ENCODE measurements around the gene TMEM247. TPM values are rescaled to one million over a fixed set of nuclear protein-coding genes. Genes with fewer than 3 reads are reported as not detected.

Gene TMEM247
- total and polyA plus RNA-seq, 10 of the 15 experiments (the other 5 are each of a cell fraction or from before 2014, with no cell fraction given), result not detected

- H3K79me2 ChIP-seq (ENCODE audit: control insufficient read depth, insufficient read depth, low read length), result no peaks in the 10 kb centered on the region
- ATAC-seq (no peak), DNase-seq (ENCODE audit: low read depth, low spot score) (no peak), FAIRE-seq (no peak)
- no peaks in the 10 kb centered on the region; the same call in 2 of the 3 replicates for H3K9me3 ChIP-seq (replicated peaks; ENCODE audit: control insufficient read depth, insufficient read depth, low read length)
- no peak overlapping the region for H3K4me3 ChIP-seq
- in situ Hi-C loops (cut with MboI) (no loop called here), intact Hi-C loops (cut with micrococcal nuclease; ENCODE audit: unreplicated experiment) (no loop called here)
- no TSS peak for BruUV-seq (replicated peaks)
- no peaks in the 10 kb centered on the region for H3K27me3 ChIP-seq (replicated peaks in 1 of 2; ENCODE audit: control insufficient read depth in 2 of 2, insufficient read depth in 2 of 2, low read length in 1 of 2)
- no peaks in the 10 kb centered on the region for H3K36me3 ChIP-seq (ENCODE audit: control insufficient read depth in 2 of 2, insufficient read depth in 2 of 2, low read length in 1 of 2)
- RAD21 ChIA-PET (ENCODE audit: unreplicated experiment), result interaction anchor here (1.0 to 3.4 kb wide), 3 partner anchors 10 to 13 kb away, joined by 3 to 15 read pairs (median 4); no protein-coding TSS in a partner anchor
- WGBS (ENCODE audit: insufficient coverage, insufficient replicate concordance, low lambda C conversion rate, missing lambda C conversion rate), result 78% methylated on average over 19 of the region's 24 CpGs
- H2AFZ ChIP-seq (ENCODE audit: control insufficient read depth, low read depth, low read length), result no peak overlapping the region
- H3K4me2 ChIP-seq (ENCODE audit: control insufficient read depth, insufficient read depth), result no peak overlapping the region
- H3K9ac ChIP-seq (ENCODE audit: control insufficient read depth, insufficient read depth, low read length), result no peak overlapping the region
- POLR2A ChIA-PET, result interaction anchor here (0.7 to 2.7 kb wide), 2 partner anchors 12 to 461 kb away, joined by 3 to 14 read pairs; no protein-coding TSS in a partner anchor
- CTCF ChIA-PET, result interaction anchor here (0.8 to 1.6 kb wide), 4 partner anchors 12 to 122 kb away, joined by 3 to 6 read pairs (median 4); no protein-coding TSS in a partner anchor
- H4K20me1 ChIP-seq (ENCODE audit: control insufficient read depth, insufficient read depth), result no peaks in the 10 kb centered on the region; the same call in 1 of the 2 replicates
- H3K4me1 ChIP-seq (ENCODE audit: control insufficient read depth, insufficient read depth, low read length), result peaks cover 15% of the 10 kb centered on the region
- TF ChIP-seq ZNF24 (IDR thresholded peaks at IDR 0.05) (no peak), POU2F2 (IDR thresholded peaks at IDR 0.05; ENCODE audit: borderline replicate concordance, low read depth, low read length) (no peak), ZBTB33 (IDR thresholded peaks at IDR 0.05) (no peak), SIX5 (IDR thresholded peaks at IDR 0.05; ENCODE audit: low read depth, low read length, severe bottlenecking) (no peak), ASH2L (IDR thresholded peaks at IDR 0.05; ENCODE audit: borderline replicate concordance, low read depth) (no peak), ZNF207 (IDR thresholded peaks at IDR 0.05; ENCODE audit: borderline replicate concordance) (no peak), NFIC (IDR thresholded peaks at IDR 0.05; ENCODE audit: low read depth, low read length) (no peak), TBL1XR1 (IDR thresholded peaks at IDR 0.05; ENCODE audit: low read depth, low read length) (no peak), SP1 (IDR thresholded peaks at IDR 0.05; ENCODE audit: low read depth, low read length) (no peak), RBBP5 (conservative IDR thresholded peaks at IDR 0.05) (no peak), CUX1 (IDR thresholded peaks at IDR 0.05; ENCODE audit: insufficient replicate concordance, low read depth, low read length) (no peak), NBN (IDR thresholded peaks at IDR 0.05) (no peak)
- TF ChIP-seq, protein P1, sequence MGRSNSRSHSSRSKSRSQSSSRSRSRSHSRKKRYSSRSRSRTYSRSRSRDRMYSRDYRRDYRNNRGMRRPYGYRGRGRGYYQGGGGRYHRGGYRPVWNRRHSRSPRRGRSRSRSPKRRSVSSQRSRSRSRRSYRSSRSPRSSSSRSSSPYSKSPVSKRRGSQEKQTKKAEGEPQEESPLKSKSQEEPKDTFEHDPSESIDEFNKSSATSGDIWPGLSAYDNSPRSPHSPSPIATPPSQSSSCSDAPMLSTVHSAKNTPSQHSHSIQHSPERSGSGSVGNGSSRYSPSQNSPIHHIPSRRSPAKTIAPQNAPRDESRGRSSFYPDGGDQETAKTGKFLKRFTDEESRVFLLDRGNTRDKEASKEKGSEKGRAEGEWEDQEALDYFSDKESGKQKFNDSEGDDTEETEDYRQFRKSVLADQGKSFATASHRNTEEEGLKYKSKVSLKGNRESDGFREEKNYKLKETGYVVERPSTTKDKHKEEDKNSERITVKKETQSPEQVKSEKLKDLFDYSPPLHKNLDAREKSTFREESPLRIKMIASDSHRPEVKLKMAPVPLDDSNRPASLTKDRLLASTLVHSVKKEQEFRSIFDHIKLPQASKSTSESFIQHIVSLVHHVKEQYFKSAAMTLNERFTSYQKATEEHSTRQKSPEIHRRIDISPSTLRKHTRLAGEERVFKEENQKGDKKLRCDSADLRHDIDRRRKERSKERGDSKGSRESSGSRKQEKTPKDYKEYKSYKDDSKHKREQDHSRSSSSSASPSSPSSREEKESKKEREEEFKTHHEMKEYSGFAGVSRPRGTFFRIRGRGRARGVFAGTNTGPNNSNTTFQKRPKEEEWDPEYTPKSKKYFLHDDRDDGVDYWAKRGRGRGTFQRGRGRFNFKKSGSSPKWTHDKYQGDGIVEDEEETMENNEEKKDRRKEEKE (IDR thresholded peaks at IDR 0.05), result no peak
- no peak overlapping the region for H3K27ac ChIP-seq (ENCODE audit: control insufficient read depth, insufficient read depth)
- SMC1A ChIA-PET (ENCODE audit: uncharacterized antibody, unreplicated experiment), result interaction anchor here (0.9 to 4.5 kb wide), 5 partner anchors 10 to 65 kb away, joined by 3 to 20 read pairs (median 7); no protein-coding TSS in a partner anchor
Measured at GRCh38 chr2:46480562-46480961, 1.2 kb downstream of the TMEM247 start.

Measured in GM12878 (cell line).